Trophoblast cell (in vitro differentiated cells and primary cell): ENCODE results near the gene CCDC127.
A peak's percentile ranks its signal among the peaks of the same experiment; 100 is the strongest.

ENCODE experiments used
- DNase-seq, 2 donors: peaks; one replicate each; pipeline ENCODE4 v3.0.0-alpha.2; 2016
- H2AFZ ChIP-seq: 2 replicates; pipeline ENCODE4 v1.6.1; 2013; ENCODE audit warnings: low read length, moderate library complexity, mild to moderate bottlenecking; ENCODE audit not compliant: insufficient read depth, poor library complexity
- H2AK5ac ChIP-seq: 2 replicates; pipeline ENCODE4 v1.6.1; 2013; ENCODE audit warnings: mild to moderate bottlenecking, low read length
- H2BK120ac ChIP-seq: 2 replicates; pipeline ENCODE4 v1.6.1; 2013; ENCODE audit warnings: low read length, mild to moderate bottlenecking, moderate library complexity; ENCODE audit not compliant: insufficient read depth, poor library complexity
- H2BK12ac ChIP-seq: 2 replicates; pipeline ENCODE4 v1.6.1; 2013; ENCODE audit warnings: mild to moderate bottlenecking, low read length, moderate library complexity
- H2BK5ac ChIP-seq: 2 replicates; pipeline ENCODE4 v1.6.1; 2013; ENCODE audit warnings: low read length, low read depth, moderate library complexity, mild to moderate bottlenecking; ENCODE audit not compliant: poor library complexity
- H3K14ac ChIP-seq: 2 replicates; pipeline ENCODE4 v1.6.1; 2013; ENCODE audit warnings: mild to moderate bottlenecking, low read length
- H3K18ac ChIP-seq: 2 replicates; pipeline ENCODE4 v1.6.1; 2013; ENCODE audit warnings: mild to moderate bottlenecking, low read length
- H3K23ac ChIP-seq: 2 replicates; pipeline ENCODE4 v1.6.1; 2013; ENCODE audit warnings: low read length
- H3K27ac ChIP-seq: 2 replicates; pipeline ENCODE4 v1.5.1; 2013; ENCODE audit warnings: low read depth, mild to moderate bottlenecking, inconsistent platforms, low read length, moderate library complexity
- H3K27me3 ChIP-seq: 2 replicates; pipeline ENCODE4 v1.6.1; 2013; ENCODE audit warnings: inconsistent platforms, mild to moderate bottlenecking, low read length, moderate library complexity; ENCODE audit not compliant: insufficient read depth
- H3K36me3 ChIP-seq, 2 experiments: 1 replicate in 1 of 2; 2 replicates in 1 of 2; pipeline ENCODE4 v1.6.1; 2013; ENCODE audit warnings: low read length in 2 of 2, mild to moderate bottlenecking in 2 of 2, moderate library complexity in 1 of 2; ENCODE audit not compliant: insufficient read depth in 2 of 2, control insufficient read depth in 1 of 2
- H3K4ac ChIP-seq: 2 replicates; pipeline ENCODE4 v1.6.1; 2013; ENCODE audit warnings: low read depth, mild to moderate bottlenecking, low read length, moderate library complexity
- H3K4me1 ChIP-seq, 2 experiments: 1 replicate in 1 of 2; 2 replicates in 1 of 2; pipeline ENCODE4 v1.6.1; 2013; ENCODE audit warnings: low read length in 2 of 2, mild to moderate bottlenecking in 2 of 2, moderate library complexity in 1 of 2; ENCODE audit not compliant: insufficient read depth in 2 of 2, control insufficient read depth in 1 of 2
- H3K4me2 ChIP-seq: 2 replicates; pipeline ENCODE4 v1.6.1; 2013; ENCODE audit warnings: inconsistent platforms, mild to moderate bottlenecking, low read length, moderate library complexity
- H3K4me3 ChIP-seq: 2 replicates; pipeline ENCODE4 v1.5.1; 2013; ENCODE audit warnings: mild to moderate bottlenecking, low read depth, low read length, inconsistent platforms
- H3K79me1 ChIP-seq: one replicate; pipeline ENCODE4 v1.6.1; 2013; ENCODE audit warnings: low read length
- H3K79me2 ChIP-seq: 2 replicates; pipeline ENCODE4 v1.6.1; 2013; ENCODE audit warnings: low read length, mild to moderate bottlenecking; ENCODE audit not compliant: control insufficient read depth, insufficient read depth, poor library complexity
- H3K9ac ChIP-seq: 2 replicates; pipeline ENCODE4 v1.6.1; 2013; ENCODE audit warnings: mild to moderate bottlenecking, low read length
- H3K9me3 ChIP-seq: 2 replicates; pipeline ENCODE4 v1.6.1; 2013; ENCODE audit warnings: low read depth, mild to moderate bottlenecking, control low read depth, inconsistent platforms, low read length; ENCODE audit not compliant: insufficient read depth
- H4K12ac ChIP-seq: 2 replicates; pipeline ENCODE4 v1.6.1; 2013; ENCODE audit warnings: low read depth, mild to moderate bottlenecking, low read length, moderate library complexity
- H4K8ac ChIP-seq: 2 replicates; pipeline ENCODE4 v1.6.1; 2013; ENCODE audit warnings: low read depth, mild to moderate bottlenecking, low read length, moderate library complexity
- H4K91ac ChIP-seq: one replicate; pipeline ENCODE4 v1.6.1; 2013; ENCODE audit warnings: low read depth, mild to moderate bottlenecking, low read length, moderate library complexity
- WGBS: extraction: QIAGEN DNeasy Blood & Tissue Kit; methylation state at CpG from one replicate; pipeline ENCODE4 v1.1.7; 2013; ENCODE audit warnings: missing lambda C conversion rate; ENCODE audit not compliant: insufficient read length, insufficient coverage; ENCODE audit errors: extremely low coverage; 5-methylcytosine and 5-hydroxymethylcytosine counted together

The CCDC127 gene

GRCh38 chr5:170971-171800, 46.8 kb downstream of the CCDC127 start:
- DNase-seq = no peak
- no peak overlapping the region for H3K4me3 ChIP-seq
- no peak overlapping the region for H4K8ac ChIP-seq
- no CpG with 5 or more reads among the region's 37 CpGs for WGBS
- no peak overlapping the region for H4K12ac ChIP-seq
- H3K27me3 ChIP-seq = no peaks in the 10 kb centered on the region
- no peak overlapping the region for H4K91ac ChIP-seq
- H3K27ac ChIP-seq = no peak overlapping the region
- no peak overlapping the region for H3K23ac ChIP-seq
- H3K9me3 ChIP-seq = no peaks in the 10 kb centered on the region
- H3K79me2 ChIP-seq = no peaks in the 10 kb centered on the region
- H3K14ac ChIP-seq = no peak overlapping the region
- peaks cover 55 to 56% of the 10 kb centered on the region in 2 experiments for H3K36me3 ChIP-seq
- no peak overlapping the region for H2AK5ac ChIP-seq
- peaks cover 8 to 9% of the 10 kb centered on the region in 2 experiments for H3K4me1 ChIP-seq
- no peak overlapping the region for H3K4ac ChIP-seq
- H3K79me1 ChIP-seq = peaks cover 3% of the 10 kb centered on the region
- H3K18ac ChIP-seq = no peak overlapping the region
- no peak overlapping the region for H2BK12ac ChIP-seq
- no peak overlapping the region for H3K4me2 ChIP-seq
- no peak overlapping the region for H2BK120ac ChIP-seq
- H2AFZ ChIP-seq = no peak overlapping the region
- no peak overlapping the region for H3K9ac ChIP-seq
- H2BK5ac ChIP-seq = no peak overlapping the region

GRCh38 chr5:169728-170094, 48.2 kb downstream of the CCDC127 start:
- Histone ChIP-seq H3K4me1 (peaks cover 0 to under 1% of the 10 kb centered on the region in 2 experiments), H3K27me3 (no peaks in the 10 kb centered on the region), H3K14ac (no peak overlapping the region), H3K9me3 (no peaks in the 10 kb centered on the region), H3K18ac (no peak overlapping the region), H3K4me2 (no peak overlapping the region), H3K36me3 (peaks cover 49 to 51% of the 10 kb centered on the region in 2 experiments), H2BK120ac (no peak overlapping the region), H3K79me2 (no peaks in the 10 kb centered on the region), H4K91ac (no peak overlapping the region), H4K8ac (no peak overlapping the region), H2BK12ac (no peak overlapping the region), H3K4ac (no peak overlapping the region), H3K23ac (no peak overlapping the region), H2BK5ac (no peak overlapping the region), H2AK5ac (no peak overlapping the region), H3K27ac (no peak overlapping the region), H3K79me1 (no peaks in the 10 kb centered on the region), H4K12ac (no peak overlapping the region), H3K9ac (no peak overlapping the region), H3K4me3 (no peak overlapping the region), H2AFZ (no peak overlapping the region)
- no peak for DNase-seq
- no CpG with 5 or more reads among the region's 12 CpGs for whole genome bisulfite sequencing

GRCh38 chr5:169071-169727, 48.8 kb downstream of the CCDC127 start:
- no peaks in the 10 kb centered on the region for H3K4me1 ChIP-seq
- no peak overlapping the region for H3K9ac ChIP-seq
- H3K9me3 ChIP-seq = no peaks in the 10 kb centered on the region
- H3K79me2 ChIP-seq = no peaks in the 10 kb centered on the region
- H4K8ac ChIP-seq = no peak overlapping the region
- WGBS = no CpG with 5 or more reads among the region's 32 CpGs
- H3K4me3 ChIP-seq = peak overlapping the region; percentile 45
- H3K23ac ChIP-seq = no peak overlapping the region
- H4K12ac ChIP-seq = no peak overlapping the region
- H2AFZ ChIP-seq = no peak overlapping the region
- no peak overlapping the region for H3K4me2 ChIP-seq
- H2BK5ac ChIP-seq = no peak overlapping the region
- H3K14ac ChIP-seq = no peak overlapping the region
- DNase-seq = peak; percentile 77 to 86
- H3K27ac ChIP-seq = no peak overlapping the region
- H3K36me3 ChIP-seq = peaks cover 50 to 54% of the 10 kb centered on the region in 2 experiments
- no peak overlapping the region for H3K4ac ChIP-seq
- H4K91ac ChIP-seq = no peak overlapping the region
- no peak overlapping the region for H3K18ac ChIP-seq
- H2BK12ac ChIP-seq = no peak overlapping the region
- no peaks in the 10 kb centered on the region for H3K79me1 ChIP-seq
- no peak overlapping the region for H2BK120ac ChIP-seq
- H2AK5ac ChIP-seq = no peak overlapping the region
- no peaks in the 10 kb centered on the region for H3K27me3 ChIP-seq

- Histone ChIP-seq H3K4me1 (no peaks in the 10 kb centered on the region), H3K4me3 (no peak overlapping the region), H3K27me3 (no peaks in the 10 kb centered on the region), H2AK5ac (no peak overlapping the region), H3K23ac (no peak overlapping the region), H3K18ac (no peak overlapping the region), H4K8ac (no peak overlapping the region), H3K4ac (no peak overlapping the region), H3K79me1 (no peaks in the 10 kb centered on the region), H4K91ac (no peak overlapping the region), H4K12ac (no peak overlapping the region), H2BK5ac (no peak overlapping the region), H3K79me2 (no peaks in the 10 kb centered on the region), H2BK12ac (no peak overlapping the region), H3K9me3 (no peaks in the 10 kb centered on the region), H3K27ac (no peak overlapping the region), H3K4me2 (no peak overlapping the region), H3K9ac (no peak overlapping the region), H3K14ac (no peak overlapping the region), H2BK120ac (no peak overlapping the region), H2AFZ (no peak overlapping the region), H3K36me3 (peaks cover 50 to 57% of the 10 kb centered on the region in 2 experiments)
- no CpG with 5 or more reads among the region's 18 CpGs for WGBS
- DNase-seq = no peak
Observed at GRCh38 chr5:167982-168660, 49.8 kb downstream of the CCDC127 start.
